NK-92 treated with Interleukin-12 subunit alpha and Interleukin-12 subunit beta, amount 100 ng/mL, for 24 hours (cell line): ENCODE measurements around the gene RARA.
"Not testable (repeated sequence)": the region's sequence is repeated elsewhere in the genome, so short reads cannot be mapped to it uniquely, and the experiment has no call there.

Experiments
- DNase-seq: peaks from one replicate; lab custom pipeline; 2025; lab: John Stamatoyannopoulos, UW

The RARA gene

DNA sequence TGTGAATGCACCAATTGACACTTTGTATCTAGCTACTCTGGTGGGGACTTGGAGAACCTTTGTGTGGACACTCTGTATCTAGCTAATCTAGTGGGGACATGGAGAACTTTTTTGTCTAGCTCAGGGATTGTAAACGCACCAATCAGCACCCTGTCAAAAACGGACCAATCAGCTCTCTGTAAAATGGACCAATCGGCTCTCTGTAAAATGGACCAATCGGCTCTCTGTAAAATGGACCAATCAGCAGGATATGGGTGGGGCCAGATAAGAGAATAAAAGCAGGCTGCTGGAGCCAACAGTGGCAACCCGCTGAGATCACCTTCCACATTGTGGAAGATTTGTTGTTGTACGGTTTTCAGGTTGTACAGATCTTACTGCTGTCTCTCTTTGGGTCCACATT lies 67.6 kb downstream of the RARA start:
- DNase-seq: not testable (repeated sequence)

GRCh38 chr17:40377832-40378231 lies 68.9 kb downstream of the RARA start:
- DNase-seq: no peak

- DNase-seq: no peak
Observed at GRCh38 chr17:40378966-40379365, 70.0 kb downstream of the RARA start.

DNA sequence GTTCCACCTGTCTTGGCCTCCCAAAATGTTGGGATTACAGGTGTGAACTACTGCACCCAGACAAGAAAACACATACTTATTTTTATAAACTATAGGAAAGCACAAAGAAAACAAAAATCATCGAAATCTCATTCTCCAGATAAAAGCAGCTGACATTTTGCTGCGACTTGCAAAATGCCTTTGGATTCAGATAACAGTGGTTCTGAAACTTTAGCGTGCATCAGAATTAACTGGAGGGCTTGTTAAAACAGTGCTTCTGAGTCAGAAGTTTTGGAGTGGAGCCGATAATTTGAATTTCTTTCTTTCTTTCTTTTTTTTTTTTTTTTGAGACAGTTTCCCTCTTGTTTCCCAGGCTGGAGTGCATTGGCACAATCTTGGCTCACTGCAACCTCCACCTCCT lies 73.3 kb downstream of the RARA start:
- DNase-seq: no peak

DNA sequence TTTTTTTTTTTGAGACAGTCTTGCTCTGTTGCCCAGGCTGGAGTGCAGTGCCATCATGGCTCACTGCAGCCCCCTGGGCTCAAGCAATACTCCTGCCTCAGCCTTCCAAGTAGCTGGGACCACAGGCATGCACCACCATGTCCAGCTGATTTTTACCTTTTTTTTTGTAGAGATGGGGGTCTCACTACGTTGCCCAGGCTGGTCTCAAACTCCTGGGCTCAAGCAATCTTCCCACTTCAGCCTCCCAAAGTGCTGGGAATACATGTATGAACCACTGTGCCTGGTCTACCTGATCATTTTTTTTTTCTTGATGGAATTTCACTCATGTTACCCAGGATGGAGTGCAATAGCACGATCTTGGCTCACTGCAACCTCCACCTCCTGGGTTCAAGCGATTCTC lies 77.6 kb downstream of the RARA start:
- not testable (repeated sequence) for DNase-seq

DNA sequence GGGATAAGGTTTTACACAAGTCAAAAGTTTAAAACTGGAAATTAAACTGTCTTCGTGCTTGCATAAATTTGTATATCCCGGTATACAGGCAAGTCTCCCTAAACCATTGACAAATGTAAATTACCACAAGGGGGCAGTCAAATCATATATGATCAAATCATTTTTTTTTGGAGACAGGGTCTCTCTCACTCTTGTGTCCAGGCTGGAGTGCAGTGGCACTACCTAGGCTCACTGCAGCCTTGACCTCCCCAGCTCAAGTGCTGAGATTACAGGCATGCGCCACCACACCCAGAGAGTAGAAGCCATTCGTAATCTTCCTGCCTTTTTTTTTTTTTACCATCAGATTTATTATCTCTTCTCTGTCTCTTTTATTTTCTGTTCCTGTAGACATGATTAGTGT lies 90.2 kb downstream of the RARA start:
- DNase-seq: no peak

DNA sequence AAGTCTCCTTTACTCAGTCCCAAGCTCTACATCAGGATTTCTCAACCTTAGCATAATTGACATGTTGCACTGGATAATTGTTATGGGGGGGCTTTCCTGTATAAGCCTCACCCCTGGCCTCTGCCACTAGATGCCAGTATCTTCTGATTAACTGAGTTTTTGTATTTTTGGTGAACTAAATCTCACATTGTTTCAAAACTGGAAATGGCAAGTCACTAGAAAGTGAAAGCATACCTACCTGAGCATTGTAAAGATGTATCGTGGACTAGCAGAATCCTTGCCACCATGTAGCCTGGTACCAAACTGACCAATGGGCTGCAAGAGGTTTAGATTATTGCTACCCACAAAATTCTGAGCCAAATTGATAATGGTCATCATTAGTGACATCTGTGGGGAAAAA lies 93.7 kb downstream of the RARA start:
- DNase-seq: no peak

DNA sequence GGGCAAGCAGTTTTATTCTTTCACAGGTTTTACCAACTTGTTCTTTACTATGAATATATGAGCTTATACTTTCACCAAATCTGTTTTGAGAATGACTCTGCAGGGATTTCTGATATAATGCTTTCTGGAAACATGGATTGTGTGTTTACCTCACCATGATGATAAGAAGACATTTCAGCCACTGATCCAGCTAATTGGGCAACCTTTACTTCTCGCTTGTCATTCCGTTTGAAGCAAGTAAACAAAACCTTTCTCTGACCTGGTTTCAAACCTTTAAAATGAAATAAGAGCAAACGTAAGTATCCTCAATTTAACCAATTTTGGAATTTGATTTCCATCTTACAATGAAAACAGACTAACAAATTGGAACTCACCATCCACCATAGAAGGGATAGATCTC lies 95.0 kb downstream of the RARA start:
- DNase-seq: no peak
